ENCODE results near the gene KIF21B.

GRCh38 chr1:200934676-200935245, 88.8 kb downstream of the KIF21B start:
- TF ChIP-seq POLR2A (IDR thresholded peaks at IDR 0.05): no peak
- TF ChIP-seq, protein P1, sequence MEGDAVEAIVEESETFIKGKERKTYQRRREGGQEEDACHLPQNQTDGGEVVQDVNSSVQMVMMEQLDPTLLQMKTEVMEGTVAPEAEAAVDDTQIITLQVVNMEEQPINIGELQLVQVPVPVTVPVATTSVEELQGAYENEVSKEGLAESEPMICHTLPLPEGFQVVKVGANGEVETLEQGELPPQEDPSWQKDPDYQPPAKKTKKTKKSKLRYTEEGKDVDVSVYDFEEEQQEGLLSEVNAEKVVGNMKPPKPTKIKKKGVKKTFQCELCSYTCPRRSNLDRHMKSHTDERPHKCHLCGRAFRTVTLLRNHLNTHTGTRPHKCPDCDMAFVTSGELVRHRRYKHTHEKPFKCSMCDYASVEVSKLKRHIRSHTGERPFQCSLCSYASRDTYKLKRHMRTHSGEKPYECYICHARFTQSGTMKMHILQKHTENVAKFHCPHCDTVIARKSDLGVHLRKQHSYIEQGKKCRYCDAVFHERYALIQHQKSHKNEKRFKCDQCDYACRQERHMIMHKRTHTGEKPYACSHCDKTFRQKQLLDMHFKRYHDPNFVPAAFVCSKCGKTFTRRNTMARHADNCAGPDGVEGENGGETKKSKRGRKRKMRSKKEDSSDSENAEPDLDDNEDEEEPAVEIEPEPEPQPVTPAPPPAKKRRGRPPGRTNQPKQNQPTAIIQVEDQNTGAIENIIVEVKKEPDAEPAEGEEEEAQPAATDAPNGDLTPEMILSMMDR (IDR thresholded peaks at IDR 0.05): no peak
- no peak for TF ChIP-seq EP300 (IDR thresholded peaks at IDR 0.05)
